HEK293 (cell line): ENCODE data around the gene TBC1D22A.

Source experiments
- CTCF ChIA-PET: fragments of 350-600 bp; formaldehyde crosslinking; extraction: SDS; loops from one replicate; lab custom pipeline; 2021; ENCODE audit warnings: antibody characterized with exemption; lab: Yijun Ruan, JAX
- POLR2A ChIA-PET: fragments of 300-600 bp; formaldehyde crosslinking; extraction: SDS; loops from one replicate; lab custom pipeline; 2020; ENCODE audit warnings: antibody characterized with exemption, inconsistent platforms; lab: Yijun Ruan, JAX
- H3K27ac ChIP-seq: fragments of 200-500 bp; sonication (Bioruptor generic); 2 replicates; pipeline ENCODE4 v1.5.1; 2014; ENCODE audit warnings: low read depth, low read length, control low read depth, inconsistent platforms; ENCODE audit errors: extremely low read depth
- H3K36me3 ChIP-seq, 2 experiments: fragments of 200-500 bp in 1 of 2; sonication (Bioruptor generic) in 1 of 2; 1 replicate in 1 of 2; 2 replicates in 1 of 2; pipeline ENCODE4 v1.5.1; 2014 to 2017; ENCODE audit warnings: inconsistent platforms in 2 of 2, low read length in 2 of 2; ENCODE audit not compliant: control insufficient read depth in 2 of 2, insufficient read depth in 1 of 2
- H3K4me1 ChIP-seq: fragments of 200-500 bp; sonication (Bioruptor generic); 2 replicates; pipeline ENCODE4 v1.5.1; 2014; ENCODE audit warnings: mild to moderate bottlenecking, low read length, inconsistent platforms; ENCODE audit not compliant: control insufficient read depth, insufficient read depth
- H3K4me3 ChIP-seq: 2 replicates; pipeline ENCODE4 v1.5.1; 2011; ENCODE audit warnings: low read depth, mild to moderate bottlenecking, control low read depth, low read length, moderate library complexity
- H3K9me3 ChIP-seq: fragments of 200-500 bp; sonication (Bioruptor generic); 2 replicates; pipeline ENCODE4 v1.5.1; 2014; ENCODE audit warnings: low read depth, low read length, inconsistent platforms; ENCODE audit not compliant: control insufficient read depth, insufficient read depth
- OVOL3 ChIP-seq: fragments of 450-650 bp; formaldehyde crosslinking; IDR thresholded peaks from 2 replicates; pipeline ENCODE4 v1.5.1; 2016; ENCODE audit warnings: missing biosample characterization, missing genetic modification characterization
- PATZ1 ChIP-seq: fragments of 450-650 bp; formaldehyde crosslinking; IDR thresholded peaks from 2 replicates; pipeline ENCODE4 v1.5.1; 2016; ENCODE audit warnings: missing biosample characterization, missing genetic modification characterization
- SALL2 ChIP-seq: fragments of 450-650 bp; formaldehyde crosslinking; IDR thresholded peaks from 2 replicates; pipeline ENCODE4 v1.5.0; 2017; ENCODE audit warnings: missing biosample characterization, mild to moderate bottlenecking, missing genetic modification characterization, borderline replicate concordance
- ZBTB10 ChIP-seq: fragments of 450-650 bp; formaldehyde crosslinking; IDR thresholded peaks from 2 replicates; pipeline ENCODE4 v1.5.1; 2016; ENCODE audit warnings: missing biosample characterization, missing genetic modification characterization
- ZBTB48 ChIP-seq: fragments of 450-650 bp; formaldehyde crosslinking; IDR thresholded peaks from 2 replicates; pipeline ENCODE4 v1.5.1; 2016; ENCODE audit warnings: missing biosample characterization, missing genetic modification characterization
- ZNF138 ChIP-seq: fragments of 450-650 bp; formaldehyde crosslinking; IDR thresholded peaks from 2 replicates; pipeline ENCODE4 v1.5.1; 2016; ENCODE audit warnings: missing biosample characterization, missing genetic modification characterization, borderline replicate concordance
- ZNF184 ChIP-seq: fragments of 450-650 bp; IDR thresholded peaks from 2 replicates; pipeline ENCODE4 v1.5.1; 2018; ENCODE audit warnings: missing biosample characterization, mild to moderate bottlenecking, missing genetic modification characterization
- ZNF280C ChIP-seq: fragments of 450-650 bp; formaldehyde crosslinking; IDR thresholded peaks from 2 replicates; pipeline ENCODE4 v1.5.1; 2016; ENCODE audit warnings: missing biosample characterization, missing genetic modification characterization
- ZNF302 ChIP-seq: fragments of 450-650 bp; formaldehyde crosslinking; IDR thresholded peaks from 2 replicates; pipeline ENCODE4 v1.5.1; 2016; ENCODE audit warnings: missing biosample characterization, missing genetic modification characterization, low read depth
- ZNF423 ChIP-seq: fragments of 450-650 bp; formaldehyde crosslinking; IDR thresholded peaks from 2 replicates; pipeline ENCODE4 v1.5.1; 2016; ENCODE audit warnings: missing biosample characterization, missing genetic modification characterization
- ZNF639 ChIP-seq: fragments of 450-650 bp; formaldehyde crosslinking; IDR thresholded peaks from 2 replicates; pipeline ENCODE4 v1.5.1; 2016; ENCODE audit warnings: missing biosample characterization, missing genetic modification characterization
- ZSCAN16 ChIP-seq: fragments of 450-650 bp; formaldehyde crosslinking; IDR thresholded peaks from 2 replicates; pipeline ENCODE4 v1.5.1; 2016; ENCODE audit warnings: missing biosample characterization, missing genetic modification characterization
- TF ChIP-seq, protein P1 (sequence below): fragments of 450-650 bp; formaldehyde crosslinking; IDR thresholded peaks from 2 replicates; pipeline ENCODE4 v1.5.0; 2017; ENCODE audit warnings: missing biosample characterization, missing genetic modification characterization, borderline replicate concordance
- TF ChIP-seq, protein P2 (sequence below): fragments of 450-650 bp; formaldehyde crosslinking; IDR thresholded peaks from 2 replicates; pipeline ENCODE4 v1.5.1; 2016; ENCODE audit warnings: missing biosample characterization, missing genetic modification characterization
- TF ChIP-seq, protein P3 (sequence below): fragments of 450-650 bp; formaldehyde crosslinking; IDR thresholded peaks from 2 replicates; pipeline ENCODE4 v1.5.1; 2016; ENCODE audit warnings: missing biosample characterization, missing genetic modification characterization

Gene TBC1D22A

DNA sequence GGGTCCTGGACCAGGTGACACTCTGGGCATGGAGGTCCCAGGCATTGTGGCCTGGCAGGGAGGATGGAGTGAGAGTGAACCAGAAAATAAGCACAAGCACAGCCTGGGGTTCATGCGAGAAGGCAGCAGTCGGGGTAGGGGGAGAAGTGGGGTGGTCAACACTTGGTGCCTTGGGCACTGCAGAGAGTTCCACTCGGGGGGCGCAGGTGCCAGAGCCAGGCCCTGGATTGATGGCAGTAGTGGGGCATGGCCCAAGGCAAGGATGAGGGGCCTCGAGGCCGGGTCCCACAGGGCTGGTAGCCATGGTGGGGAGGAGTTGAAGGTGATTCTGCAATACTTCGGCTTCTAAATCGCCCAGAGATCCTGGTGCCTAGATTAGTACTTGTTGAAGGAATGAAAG lies 372.9 kb downstream of the TBC1D22A start (continued):
- TF ChIP-seq ZNF639 (tag by site-specific recombination) (no peak), ZBTB10 (tag by site-specific recombination) (no peak)
- TF ChIP-seq, protein P1, sequence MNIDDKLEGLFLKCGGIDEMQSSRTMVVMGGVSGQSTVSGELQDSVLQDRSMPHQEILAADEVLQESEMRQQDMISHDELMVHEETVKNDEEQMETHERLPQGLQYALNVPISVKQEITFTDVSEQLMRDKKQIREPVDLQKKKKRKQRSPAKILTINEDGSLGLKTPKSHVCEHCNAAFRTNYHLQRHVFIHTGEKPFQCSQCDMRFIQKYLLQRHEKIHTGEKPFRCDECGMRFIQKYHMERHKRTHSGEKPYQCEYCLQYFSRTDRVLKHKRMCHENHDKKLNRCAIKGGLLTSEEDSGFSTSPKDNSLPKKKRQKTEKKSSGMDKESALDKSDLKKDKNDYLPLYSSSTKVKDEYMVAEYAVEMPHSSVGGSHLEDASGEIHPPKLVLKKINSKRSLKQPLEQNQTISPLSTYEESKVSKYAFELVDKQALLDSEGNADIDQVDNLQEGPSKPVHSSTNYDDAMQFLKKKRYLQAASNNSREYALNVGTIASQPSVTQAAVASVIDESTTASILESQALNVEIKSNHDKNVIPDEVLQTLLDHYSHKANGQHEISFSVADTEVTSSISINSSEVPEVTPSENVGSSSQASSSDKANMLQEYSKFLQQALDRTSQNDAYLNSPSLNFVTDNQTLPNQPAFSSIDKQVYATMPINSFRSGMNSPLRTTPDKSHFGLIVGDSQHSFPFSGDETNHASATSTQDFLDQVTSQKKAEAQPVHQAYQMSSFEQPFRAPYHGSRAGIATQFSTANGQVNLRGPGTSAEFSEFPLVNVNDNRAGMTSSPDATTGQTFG = no peak

- no peaks in the 10 kb centered on the region for H3K36me3 ChIP-seq
- POLR2A ChIA-PET = no interaction called here
- CTCF ChIA-PET = no interaction called here
Observed at GRCh38 chr22:47136050-47136449, 373.6 kb downstream of the TBC1D22A start.

DNA sequence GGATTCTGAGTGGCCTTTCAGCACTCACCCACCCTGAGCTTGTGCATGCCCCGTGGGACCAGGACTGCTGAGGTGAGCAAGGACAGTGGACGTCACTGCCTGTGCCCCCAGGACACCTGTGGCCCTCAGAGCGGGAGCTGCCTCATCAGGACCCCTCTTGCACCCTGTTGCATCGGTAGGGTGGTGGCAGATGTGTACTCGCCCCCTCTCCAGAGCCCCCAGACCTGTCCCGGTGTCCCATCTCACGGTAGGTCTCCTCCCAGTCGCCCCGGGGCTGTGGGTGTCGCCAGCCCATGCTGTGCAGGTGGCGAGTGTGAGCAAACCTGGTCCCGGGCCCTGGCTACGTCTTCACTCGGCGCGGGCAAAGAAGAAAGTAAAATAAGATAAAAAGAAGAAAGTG lies 374.2 kb downstream of the TBC1D22A start:
- Histone ChIP-seq H3K4me1 (no peaks in the 10 kb centered on the region), H3K36me3 (no peaks in the 10 kb centered on the region), H3K27ac (no peak overlapping the region), H3K4me3 (no peak overlapping the region), H3K9me3 (no peaks in the 10 kb centered on the region)
- ChIA-PET CTCF (no interaction called here), POLR2A (no interaction called here)
- TF ChIP-seq ZBTB48 (tag by site-specific recombination) (no peak), ZSCAN16 (tag by site-specific recombination) (no peak), SALL2 (no peak), ZNF184 (tag by site-specific recombination) (no peak)
- TF ChIP-seq, protein P2, sequence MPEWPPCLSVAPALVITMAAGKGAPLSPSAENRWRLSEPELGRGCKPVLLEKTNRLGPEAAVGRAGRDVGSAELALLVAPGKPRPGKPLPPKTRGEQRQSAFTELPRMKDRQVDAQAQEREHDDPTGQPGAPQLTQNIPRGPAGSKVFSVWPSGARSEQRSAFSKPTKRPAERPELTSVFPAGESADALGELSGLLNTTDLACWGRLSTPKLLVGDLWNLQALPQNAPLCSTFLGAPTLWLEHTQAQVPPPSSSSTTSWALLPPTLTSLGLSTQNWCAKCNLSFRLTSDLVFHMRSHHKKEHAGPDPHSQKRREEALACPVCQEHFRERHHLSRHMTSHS (tag by site-specific recombination) = no peak
- TF ChIP-seq, protein P3, sequence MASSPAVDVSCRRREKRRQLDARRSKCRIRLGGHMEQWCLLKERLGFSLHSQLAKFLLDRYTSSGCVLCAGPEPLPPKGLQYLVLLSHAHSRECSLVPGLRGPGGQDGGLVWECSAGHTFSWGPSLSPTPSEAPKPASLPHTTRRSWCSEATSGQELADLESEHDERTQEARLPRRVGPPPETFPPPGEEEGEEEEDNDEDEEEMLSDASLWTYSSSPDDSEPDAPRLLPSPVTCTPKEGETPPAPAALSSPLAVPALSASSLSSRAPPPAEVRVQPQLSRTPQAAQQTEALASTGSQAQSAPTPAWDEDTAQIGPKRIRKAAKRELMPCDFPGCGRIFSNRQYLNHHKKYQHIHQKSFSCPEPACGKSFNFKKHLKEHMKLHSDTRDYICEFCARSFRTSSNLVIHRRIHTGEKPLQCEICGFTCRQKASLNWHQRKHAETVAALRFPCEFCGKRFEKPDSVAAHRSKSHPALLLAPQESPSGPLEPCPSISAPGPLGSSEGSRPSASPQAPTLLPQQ (tag by site-specific recombination) = no peak

More at GRCh38 chr22:47136050-47136449, 373.6 kb downstream of the TBC1D22A start:
- no peak overlapping the region for H3K27ac ChIP-seq
- TF ChIP-seq OVOL3 (no peak), ZNF302 (tag by site-specific recombination) (no peak), ZNF280C (no peak), ZNF423 (tag by site-specific recombination) (no peak), ZNF138 (tag by site-specific recombination) (no peak), PATZ1 (tag by site-specific recombination) (no peak)
- TF ChIP-seq, all 188 proteins: peak for 0
- Histone ChIP-seq H3K9me3 (no peaks in the 10 kb centered on the region), H3K4me3 (no peak overlapping the region), H3K4me1 (no peaks in the 10 kb centered on the region)
